Measurements from ENCODE around the gene CER1. TPM values are rescaled to one million over a fixed set of nuclear protein-coding genes. Genes with fewer than 3 reads are reported as not detected.
"Not testable (repeated sequence)": the region's sequence is repeated elsewhere in the genome, so short reads cannot be mapped to it uniquely, and the experiment has no call there.

CER1 gene
- total RNA-seq, 3 donors from 2014 or later: not detected

DNA sequence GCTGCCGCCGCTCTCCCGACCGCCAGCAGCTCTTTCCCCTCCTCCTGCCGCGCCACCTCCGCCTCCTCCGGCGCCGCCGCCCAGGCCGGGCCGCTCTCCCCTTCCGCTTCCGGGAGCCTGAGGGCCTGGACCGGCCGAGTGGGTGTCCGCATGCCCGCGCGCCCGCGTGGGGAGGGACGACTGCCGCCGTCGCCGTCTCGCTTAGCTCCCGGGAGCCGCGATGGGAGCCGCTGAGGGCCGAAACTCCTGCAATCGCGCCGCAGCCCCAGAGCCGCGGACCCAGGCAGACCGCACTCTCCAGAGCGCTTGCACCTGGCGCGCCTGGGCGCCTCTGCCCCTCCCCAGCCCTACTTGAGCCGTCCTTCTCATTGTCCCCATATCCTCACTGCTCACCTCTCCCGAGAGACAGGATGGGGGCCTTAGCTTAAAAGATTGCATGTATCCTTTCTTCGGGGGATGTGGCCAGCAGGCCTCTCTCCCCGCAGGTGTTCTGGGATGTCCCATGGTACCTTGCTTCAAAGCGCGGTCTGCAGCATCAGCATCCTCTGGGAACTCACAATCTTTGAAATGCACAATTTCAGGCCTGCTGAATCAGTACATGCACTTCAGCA is 29.2 kb downstream of the CER1 start, which contains the start of gene ZDHHC21:
ZDHHC21 (minus strand) TSS at position 182 of the 611 bp plus-strand sequence. CDS start 19,092 bp downstream, outside the sequence.
- Mint-ChIP-seq H3K27me3 (ENCODE audit: low read depth) (peaks cover 8% of the 10 kb centered on the region), H3K4me1 (ENCODE audit: low read depth) (peaks cover 28% of the 10 kb centered on the region), H3K9me3 (no peaks in the 10 kb centered on the region), H3K4me3 (peak within 1 kb of the TSS; percentile 94), H3K36me3 (ENCODE audit: insufficient read depth) (peaks cover 4% of the 10 kb centered on the region)
- ATAC-seq: peak; percentile 85 to 88
- no peak for DNase-seq

DNA sequence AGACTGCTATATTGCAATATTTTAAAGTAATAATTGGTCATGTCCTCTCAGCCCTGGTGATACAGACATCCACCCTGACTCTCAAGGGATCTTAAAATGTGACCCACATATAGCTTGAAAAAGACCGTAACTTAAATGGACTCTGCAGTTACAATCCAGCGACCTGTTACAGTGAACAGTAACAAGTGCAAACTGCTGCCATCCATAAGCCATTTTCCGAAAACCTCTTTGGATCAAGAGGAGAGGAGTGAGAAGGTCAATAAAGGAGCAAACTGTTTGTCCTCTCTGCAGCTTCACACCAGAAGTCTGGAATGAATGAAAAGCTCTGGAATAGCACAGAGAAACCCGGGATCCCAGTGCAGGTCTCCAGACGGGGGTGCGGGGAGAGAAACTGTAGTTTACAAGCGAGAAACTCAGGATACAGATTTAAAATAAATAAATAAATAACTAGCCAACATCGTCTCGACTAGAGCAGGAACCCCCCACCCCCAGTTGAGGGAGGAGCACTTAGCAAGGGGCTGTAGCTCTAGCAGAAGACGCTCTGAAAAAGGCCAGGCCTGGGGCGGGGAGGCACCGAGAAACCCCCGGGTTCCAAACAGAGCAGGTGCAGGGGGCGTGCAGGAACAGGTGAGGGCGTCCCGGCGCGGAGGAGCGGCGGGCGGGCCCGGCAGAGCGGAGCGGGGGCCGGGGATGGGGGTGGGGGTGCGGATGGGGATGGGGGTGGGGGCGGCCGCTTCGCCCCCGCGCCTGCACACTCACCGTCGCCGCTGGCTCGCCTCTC is 29.9 kb downstream of the CER1 start:
- DNase-seq: peak; percentile 51
- peaks cover 32% of the 10 kb centered on the region for H3K4me1 Mint-ChIP-seq (ENCODE audit: low read depth)
- H3K27me3 Mint-ChIP-seq (ENCODE audit: low read depth): peaks cover 6% of the 10 kb centered on the region
- H3K9me3 Mint-ChIP-seq: no peaks in the 10 kb centered on the region
- peak; percentile 67 to 68 for ATAC-seq
- peaks cover 7% of the 10 kb centered on the region for H3K36me3 Mint-ChIP-seq (ENCODE audit: insufficient read depth)
- H3K4me3 Mint-ChIP-seq: peak overlapping the region; percentile 94

DNA sequence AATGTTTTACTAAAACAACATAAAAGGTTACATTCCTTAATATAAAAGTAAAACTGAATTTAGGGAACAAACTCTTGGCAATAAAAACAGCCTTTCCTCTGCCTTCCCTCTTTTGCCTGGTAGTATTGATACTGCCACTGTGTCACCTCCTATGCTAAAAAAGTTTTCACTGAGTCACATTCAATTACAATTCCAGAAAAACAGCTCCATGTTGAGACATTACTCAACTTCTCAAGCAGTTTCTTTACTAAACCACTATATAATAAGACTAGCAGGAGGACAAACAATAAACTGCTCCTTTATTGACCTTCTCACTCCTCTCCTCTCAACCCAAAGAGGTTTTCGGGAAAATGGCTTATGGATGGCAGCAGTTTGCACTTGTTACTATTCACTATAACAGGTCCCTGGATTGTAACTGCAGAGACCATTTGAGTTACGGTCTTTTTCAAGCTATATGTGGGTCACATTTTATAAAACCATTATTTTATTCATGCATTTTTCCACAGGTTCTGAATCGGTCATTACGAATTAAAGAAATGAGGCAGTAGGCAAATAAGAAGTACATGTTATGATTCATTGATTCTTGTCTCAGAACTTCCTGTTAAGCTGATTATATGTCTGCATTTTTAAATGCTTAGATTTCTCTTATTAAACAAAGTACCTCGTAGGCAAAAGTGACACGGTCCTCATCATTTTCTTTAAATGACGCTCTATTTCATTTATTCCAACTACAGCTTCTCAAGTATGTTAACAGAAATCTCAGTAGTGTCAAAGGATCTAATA is 31.4 kb downstream of the CER1 start:
- Mint-ChIP-seq H3K4me3 (peak overlapping the region; percentile 7), H3K27me3 (ENCODE audit: low read depth) (no peaks in the 10 kb centered on the region), H3K36me3 (ENCODE audit: insufficient read depth) (peaks cover 7% of the 10 kb centered on the region), H3K9me3 (no peaks in the 10 kb centered on the region), H3K4me1 (ENCODE audit: low read depth) (peaks cover 32% of the 10 kb centered on the region)
- DNase-seq (no peak), ATAC-seq (no peak)

DNA sequence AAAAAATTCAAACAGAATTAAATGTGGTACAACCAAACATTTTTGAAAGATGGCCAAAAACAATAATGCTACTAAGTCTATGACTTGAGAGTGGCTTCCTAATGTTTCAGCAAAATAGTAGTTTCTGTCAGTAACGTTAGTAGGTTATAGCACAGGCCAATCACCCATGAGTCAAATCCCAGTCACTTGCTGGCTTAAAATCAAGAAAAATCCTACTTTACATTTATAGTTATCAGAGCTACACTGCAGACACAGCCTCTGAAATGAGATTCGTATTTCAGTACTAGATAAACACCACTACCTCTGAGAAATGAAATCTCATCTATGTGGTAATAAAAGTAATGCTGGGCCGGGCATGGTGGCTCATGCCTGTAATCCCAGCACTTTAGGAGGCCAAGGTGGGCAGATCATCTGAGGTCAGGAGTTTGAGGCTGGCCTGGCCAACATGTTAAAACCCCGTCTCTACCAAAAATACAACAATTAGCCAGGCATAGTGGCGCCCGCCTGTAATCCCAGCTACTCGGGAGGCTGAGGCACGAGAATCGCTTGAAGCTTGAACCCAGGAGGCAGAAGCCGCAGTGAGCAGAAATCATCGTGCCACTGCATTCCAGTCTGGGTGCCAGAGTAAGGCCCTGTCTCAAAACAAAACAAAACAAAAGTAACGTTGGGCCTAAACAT is 35.4 kb downstream of the CER1 start:
- peaks cover 30% of the 10 kb centered on the region for H3K4me1 Mint-ChIP-seq (ENCODE audit: low read depth)
- peaks cover 18% of the 10 kb centered on the region for H3K36me3 Mint-ChIP-seq (ENCODE audit: insufficient read depth)
- DNase-seq (no peak), ATAC-seq (no peak)
- H3K4me3 Mint-ChIP-seq: no peak overlapping the region
- peaks cover 3% of the 10 kb centered on the region for H3K9me3 Mint-ChIP-seq
- H3K27me3 Mint-ChIP-seq (ENCODE audit: low read depth): no peaks in the 10 kb centered on the region

DNA sequence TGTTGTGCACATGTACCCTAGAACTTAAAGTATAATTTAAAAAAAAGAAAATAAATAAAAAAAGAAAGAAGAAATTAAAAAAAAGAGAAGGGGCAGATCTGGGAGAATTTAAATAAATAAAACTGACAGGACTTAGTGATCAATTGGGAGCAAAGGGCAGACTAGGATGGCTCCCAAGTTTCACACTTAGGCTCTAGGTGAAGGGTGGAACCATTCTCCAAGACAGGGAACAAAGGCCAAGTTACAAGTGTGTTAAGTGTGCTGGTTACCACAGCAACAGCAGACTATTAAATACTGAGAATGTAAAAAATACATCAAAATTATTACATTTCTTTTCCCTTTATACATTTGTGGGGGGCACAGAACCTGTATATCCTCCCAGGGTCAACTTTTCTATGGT is 36.4 kb downstream of the CER1 start:
- DNase-seq (no peak), ATAC-seq (no peak)
- Mint-ChIP-seq H3K4me3 (no peak overlapping the region), H3K4me1 (ENCODE audit: low read depth) (peaks cover 22% of the 10 kb centered on the region), H3K36me3 (ENCODE audit: insufficient read depth) (peaks cover 26% of the 10 kb centered on the region), H3K27me3 (ENCODE audit: low read depth) (no peaks in the 10 kb centered on the region), H3K9me3 (peaks cover 3% of the 10 kb centered on the region)

DNA sequence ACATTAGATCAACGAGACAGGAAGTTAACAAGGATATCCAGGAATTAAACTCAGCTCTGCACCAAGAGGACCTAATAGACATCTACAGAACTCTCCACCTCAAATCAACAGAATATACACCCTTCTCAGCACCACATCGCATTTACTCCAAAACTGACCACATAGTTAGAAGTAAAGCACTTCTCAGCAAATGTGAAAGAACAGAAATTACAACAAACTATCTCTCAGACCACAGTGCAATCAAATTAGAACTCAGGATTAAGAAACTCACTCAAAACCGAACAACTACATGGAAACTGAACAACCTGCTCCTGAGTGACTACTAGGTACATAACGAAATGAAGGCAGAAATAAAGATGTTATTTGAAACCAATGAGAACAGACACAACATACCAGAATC is 39.9 kb downstream of the CER1 start:
- H3K4me3 Mint-ChIP-seq; H3K27me3 Mint-ChIP-seq (ENCODE audit: low read depth); H3K9me3 Mint-ChIP-seq; DNase-seq; ATAC-seq: not testable (repeated sequence)
- H3K4me1 Mint-ChIP-seq (ENCODE audit: low read depth): peaks cover 11% of the 10 kb centered on the region
- H3K36me3 Mint-ChIP-seq (ENCODE audit: insufficient read depth): peaks cover 20% of the 10 kb centered on the region

DNA sequence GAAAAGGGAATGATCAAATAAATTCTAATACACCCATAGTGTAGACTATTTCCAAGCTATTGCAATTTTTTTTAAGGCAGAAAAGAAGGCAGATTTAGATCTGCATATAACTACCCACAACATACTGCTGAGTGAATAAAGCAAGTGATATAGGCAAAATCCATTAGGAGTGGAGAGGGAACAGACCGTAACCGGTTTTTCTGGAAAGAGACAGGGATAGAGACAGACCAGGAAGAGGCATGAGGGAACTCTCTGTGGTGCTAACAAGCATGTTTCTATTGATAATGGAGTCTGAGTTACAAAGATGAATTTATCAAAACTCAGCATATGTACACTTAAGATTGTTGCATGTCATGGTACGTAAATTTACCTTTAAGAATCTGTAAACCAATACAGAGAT is 43.8 kb downstream of the CER1 start:
- DNase-seq: no peak
- H3K36me3 Mint-ChIP-seq (ENCODE audit: insufficient read depth): peaks cover 18% of the 10 kb centered on the region
- H3K4me3 Mint-ChIP-seq: no peak overlapping the region
- ATAC-seq: no peak
- peaks cover 3% of the 10 kb centered on the region for H3K9me3 Mint-ChIP-seq
- H3K4me1 Mint-ChIP-seq (ENCODE audit: low read depth): peaks cover 16% of the 10 kb centered on the region
- H3K27me3 Mint-ChIP-seq (ENCODE audit: low read depth): no peaks in the 10 kb centered on the region

DNA sequence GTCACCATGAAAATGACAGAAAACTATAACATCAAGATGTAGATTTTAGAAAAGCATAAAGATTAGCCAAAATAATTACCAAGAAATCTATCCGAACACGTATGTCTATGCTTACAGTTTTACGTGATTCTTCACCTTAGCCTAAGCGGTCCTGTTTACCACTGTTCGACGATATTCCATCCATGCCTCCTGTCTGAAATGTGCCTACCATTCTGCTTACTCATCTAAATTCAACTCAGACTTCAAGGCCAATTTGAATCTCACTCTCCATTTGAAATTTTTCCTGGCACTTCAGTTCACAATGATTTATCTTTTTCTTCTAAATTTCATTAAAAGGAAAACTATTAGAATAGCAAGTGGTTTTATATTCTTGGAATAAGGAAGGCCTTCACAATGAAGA is 44.7 kb downstream of the CER1 start:
- Mint-ChIP-seq H3K4me3 (no peak overlapping the region), H3K9me3 (peaks cover 3% of the 10 kb centered on the region), H3K27me3 (ENCODE audit: low read depth) (no peaks in the 10 kb centered on the region), H3K4me1 (ENCODE audit: low read depth) (peaks cover 14% of the 10 kb centered on the region), H3K36me3 (ENCODE audit: insufficient read depth) (peaks cover 18% of the 10 kb centered on the region)
- ATAC-seq (no peak), DNase-seq (no peak)

DNA sequence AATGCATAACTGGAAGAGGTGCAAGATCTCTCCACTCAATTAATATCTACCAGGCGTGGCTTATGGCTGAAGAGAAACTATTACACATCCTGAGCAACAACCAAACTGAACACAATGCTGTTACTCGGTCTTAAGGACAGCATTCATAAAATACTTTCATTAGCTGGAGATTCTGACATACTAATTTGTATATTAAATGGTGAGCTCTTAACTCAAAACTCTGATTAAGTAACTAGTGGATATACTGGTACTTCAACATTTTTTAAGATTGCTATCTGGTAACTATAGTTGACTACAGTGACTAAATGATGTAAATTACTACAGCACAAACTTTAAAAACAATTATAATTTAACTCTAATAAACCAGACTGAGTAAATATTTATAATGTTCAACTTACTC is 45.1 kb downstream of the CER1 start:
- H3K4me3 Mint-ChIP-seq: no peak overlapping the region
- H3K27me3 Mint-ChIP-seq (ENCODE audit: low read depth): no peaks in the 10 kb centered on the region
- H3K36me3 Mint-ChIP-seq (ENCODE audit: insufficient read depth): peaks cover 15% of the 10 kb centered on the region
- no peaks in the 10 kb centered on the region for H3K9me3 Mint-ChIP-seq
- ATAC-seq: no peak
- peaks cover 9% of the 10 kb centered on the region for H3K4me1 Mint-ChIP-seq (ENCODE audit: low read depth)
- DNase-seq: no peak

DNA sequence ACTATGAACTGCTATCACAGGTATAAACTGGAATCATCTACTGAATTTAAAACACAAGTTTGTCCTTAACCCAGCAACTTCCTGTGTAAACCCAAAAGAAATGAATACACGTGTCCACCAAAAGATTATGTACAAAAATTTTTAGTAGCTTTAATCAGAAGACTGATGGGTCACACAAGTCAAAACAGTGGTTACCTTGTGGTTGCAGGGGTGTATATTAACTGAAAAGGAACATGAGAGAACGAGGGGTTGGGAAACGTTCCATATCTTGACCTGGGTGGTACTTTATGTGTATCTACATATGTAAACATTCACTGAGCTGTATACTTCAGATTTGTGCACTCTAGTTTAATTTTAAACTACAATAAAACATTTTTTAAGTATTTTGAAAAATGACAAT is 47.9 kb downstream of the CER1 start:
- Mint-ChIP-seq H3K4me3 (no peak overlapping the region), H3K9me3 (no peaks in the 10 kb centered on the region), H3K4me1 (ENCODE audit: low read depth) (peaks cover 10% of the 10 kb centered on the region), H3K36me3 (ENCODE audit: insufficient read depth) (peaks cover 16% of the 10 kb centered on the region), H3K27me3 (ENCODE audit: low read depth) (no peaks in the 10 kb centered on the region)
- DNase-seq: no peak
- ATAC-seq: no peak

DNA sequence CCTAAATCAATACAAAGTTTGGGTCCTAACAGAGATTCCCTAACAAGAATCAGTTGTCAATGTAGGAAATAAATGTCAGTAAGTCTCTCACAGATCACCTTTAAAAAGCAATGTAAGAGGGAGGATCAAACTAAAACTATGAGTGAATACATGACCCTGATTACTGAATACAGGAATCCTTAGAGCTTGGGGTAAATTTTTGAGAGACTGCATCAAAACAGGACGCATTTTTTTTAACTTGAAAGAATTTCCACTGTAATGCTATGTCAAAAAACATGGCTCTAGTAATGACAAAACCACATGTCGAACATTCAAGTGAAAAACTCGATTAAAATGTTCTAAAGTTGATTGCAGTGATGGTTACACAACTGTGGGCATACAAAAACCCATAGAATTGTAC is 51.2 kb downstream of the CER1 start:
- Mint-ChIP-seq H3K4me1 (ENCODE audit: low read depth) (peaks cover 10% of the 10 kb centered on the region), H3K27me3 (ENCODE audit: low read depth) (no peaks in the 10 kb centered on the region), H3K9me3 (no peaks in the 10 kb centered on the region), H3K36me3 (ENCODE audit: insufficient read depth) (peaks cover 12% of the 10 kb centered on the region), H3K4me3 (no peak overlapping the region)
- ATAC-seq (no peak), DNase-seq (no peak)

DNA sequence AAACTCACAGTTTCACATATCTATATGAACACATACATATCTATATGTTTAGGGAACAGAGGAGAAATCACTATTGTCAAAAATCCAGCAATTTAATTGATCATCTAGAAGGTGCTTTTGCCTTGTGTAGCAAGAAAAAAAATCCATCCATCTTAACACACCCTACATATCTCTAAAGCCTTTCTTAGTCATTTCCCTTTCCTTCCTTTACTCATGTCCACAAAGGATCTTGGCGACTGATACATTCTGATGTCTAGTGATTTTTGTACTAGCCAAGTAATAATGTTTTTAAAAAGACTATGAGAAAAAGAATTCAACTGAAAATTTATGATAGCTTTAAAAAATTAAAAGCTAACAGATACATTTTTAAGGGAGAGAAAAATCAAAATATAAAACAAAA is 51.8 kb downstream of the CER1 start:
- H3K4me1 Mint-ChIP-seq (ENCODE audit: low read depth): peaks cover 10% of the 10 kb centered on the region

More for the DNA sequence above, 51.8 kb downstream of the CER1 start:
- no peaks in the 10 kb centered on the region for H3K9me3 Mint-ChIP-seq
- ATAC-seq (no peak), DNase-seq (no peak)
- H3K4me3 Mint-ChIP-seq: no peak overlapping the region
- peaks cover 12% of the 10 kb centered on the region for H3K36me3 Mint-ChIP-seq (ENCODE audit: insufficient read depth)
- no peaks in the 10 kb centered on the region for H3K27me3 Mint-ChIP-seq (ENCODE audit: low read depth)
